Astrocyte of the cerebellum (primary cell): ENCODE data around the gene PDE4B.

ENCODE experiments used
- DNase-seq: peaks from one replicate; pipeline ENCODE4 v3.0.0-alpha.2; 2011; ENCODE audit warnings: low read depth
- H3K4me3 ChIP-seq: 2 replicates; pipeline ENCODE4 v1.5.1; 2011; ENCODE audit warnings: mild to moderate bottlenecking, low read depth, low read length, moderate library complexity
- CTCF ChIP-seq: IDR thresholded peaks from 2 replicates; pipeline ENCODE4 v1.5.1; 2012; ENCODE audit warnings: low read length, low read depth, moderate library complexity, mild to moderate bottlenecking; ENCODE audit errors: missing control alignments
- in situ Hi-C: cut with HindIII; loops from 2 replicates; pipeline ENCODE4 v1.10.0; 2017; ENCODE audit warnings: low sequenced_read_pairs

The PDE4B gene

GRCh38 chr1:65983500-65983899 lies 190.8 kb downstream of the PDE4B start:
- DNase-seq, result no peak
- no peak overlapping the region for H3K4me3 ChIP-seq
- in situ Hi-C loops, result no loop called here
- no peak for TF ChIP-seq CTCF

DNA sequence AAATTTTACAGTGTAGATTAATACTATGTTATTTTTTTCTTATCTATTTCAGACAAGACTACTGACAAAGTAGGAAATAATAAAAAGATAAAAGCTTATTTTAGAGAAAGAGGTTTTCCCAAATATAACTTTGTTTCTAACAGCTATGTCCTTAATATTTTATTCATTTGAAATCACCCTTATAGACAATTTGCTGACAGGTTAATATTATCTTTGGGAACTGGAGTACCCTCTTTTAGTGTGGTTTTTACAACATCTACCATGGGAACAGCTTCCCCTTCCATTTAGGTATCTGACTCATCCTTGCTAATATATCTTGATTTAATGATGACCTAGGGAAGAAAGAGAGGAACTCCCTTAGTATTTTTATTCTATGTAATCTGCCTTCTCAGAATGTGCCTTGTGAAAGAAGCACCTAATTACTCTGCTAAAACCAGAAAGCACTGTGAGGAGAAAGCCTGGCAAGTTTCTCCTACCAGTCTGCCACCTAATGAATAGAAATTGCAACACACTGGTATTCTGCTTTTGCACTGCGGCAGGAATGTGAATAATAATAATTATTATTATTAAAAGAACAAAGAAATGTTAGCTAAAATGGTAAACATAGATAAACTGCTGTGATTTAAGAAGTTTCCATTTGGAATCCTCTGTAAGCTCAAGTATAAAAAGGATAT lies 192.8 kb downstream of the PDE4B start:
- in situ Hi-C loops, result no loop called here
- TF ChIP-seq CTCF, result no peak
- no peak overlapping the region for H3K4me3 ChIP-seq
- no peak for DNase-seq

- in situ Hi-C loops, result no loop called here
- TF ChIP-seq CTCF, result no peak
- no peak for DNase-seq
- no peak overlapping the region for H3K4me3 ChIP-seq
Measured at GRCh38 chr1:65986146-65986545, 193.5 kb downstream of the PDE4B start.

GRCh38 chr1:65990161-65990560 lies 197.5 kb downstream of the PDE4B start:
- in situ Hi-C loops, result no loop called here
- no peak overlapping the region for H3K4me3 ChIP-seq
- no peak for TF ChIP-seq CTCF
- DNase-seq, result no peak

- no peak for TF ChIP-seq CTCF
- DNase-seq, result no peak
- in situ Hi-C loops, result no loop called here
- H3K4me3 ChIP-seq, result no peak overlapping the region
Measured at GRCh38 chr1:65991694-65992093, 199.0 kb downstream of the PDE4B start.

- no peak for TF ChIP-seq CTCF
- in situ Hi-C loops, result no loop called here
- no peak overlapping the region for H3K4me3 ChIP-seq
- DNase-seq, result no peak
Measured at GRCh38 chr1:65992165-65992821, 199.6 kb downstream of the PDE4B start.
